ENCODE results near the gene SHLD1.
"Not testable (repeated sequence)": the region's sequence is repeated elsewhere in the genome, so short reads cannot be mapped to it uniquely, and the experiment has no call there.

Gene SHLD1

GRCh38 chr20:5719861-5720403, 30.3 kb upstream of the SHLD1 start:
- H3K36me3 ChIP-seq (ENCODE audit: insufficient read depth, low read length) = no peaks in the 10 kb centered on the region
- H3K27me3 ChIP-seq (ENCODE audit: insufficient read depth, low read length) = no peaks in the 10 kb centered on the region
- no peak overlapping the region for H3K9ac ChIP-seq (ENCODE audit: low read depth, low read length)
- H3K4me1 ChIP-seq (ENCODE audit: insufficient read depth, low read length) = no peaks in the 10 kb centered on the region
- no peak overlapping the region for H3K4me3 ChIP-seq (ENCODE audit: low read length)
- no peak overlapping the region for H3K27ac ChIP-seq (ENCODE audit: low read depth, low read length)
- H3K9me3 ChIP-seq (ENCODE audit: insufficient read depth, low read depth, low read length) = no peaks in the 10 kb centered on the region
- WGBS = 74% methylated on average over 5 of the region's 6 CpGs

GRCh38 chr20:5720696-5721095, 29.5 kb upstream of the SHLD1 start:
- no peaks in the 10 kb centered on the region for H3K27me3 ChIP-seq (ENCODE audit: insufficient read depth, low read length)
- H3K36me3 ChIP-seq (ENCODE audit: insufficient read depth, low read length) = no peaks in the 10 kb centered on the region
- H3K27ac ChIP-seq (ENCODE audit: low read depth, low read length) = no peak overlapping the region
- H3K4me1 ChIP-seq (ENCODE audit: insufficient read depth, low read length) = no peaks in the 10 kb centered on the region
- no peak overlapping the region for H3K4me3 ChIP-seq (ENCODE audit: low read length)
- 96% methylated on average over 5 of the region's 5 CpGs for WGBS
- no peaks in the 10 kb centered on the region for H3K9me3 ChIP-seq (ENCODE audit: insufficient read depth, low read depth, low read length)
- H3K9ac ChIP-seq (ENCODE audit: low read depth, low read length) = no peak overlapping the region

- H3K9ac ChIP-seq (ENCODE audit: low read depth, low read length); H3K27me3 ChIP-seq (ENCODE audit: insufficient read depth, low read length); H3K36me3 ChIP-seq (ENCODE audit: insufficient read depth, low read length); H3K27ac ChIP-seq (ENCODE audit: low read depth, low read length); H3K4me3 ChIP-seq (ENCODE audit: low read length); H3K4me1 ChIP-seq (ENCODE audit: insufficient read depth, low read length); H3K9me3 ChIP-seq (ENCODE audit: insufficient read depth, low read depth, low read length): not testable (repeated sequence)
- WGBS = 92% methylated on average over 6 of the region's 6 CpGs
These were observed 28.8 kb upstream of the SHLD1 start for GRCh38 chr20:5721356-5721755.

GRCh38 chr20:5722927-5723326, 27.3 kb upstream of the SHLD1 start:
- no peak overlapping the region for H3K4me3 ChIP-seq (ENCODE audit: low read length)
- no peaks in the 10 kb centered on the region for H3K4me1 ChIP-seq (ENCODE audit: insufficient read depth, low read length)
- H3K36me3 ChIP-seq (ENCODE audit: insufficient read depth, low read length) = no peaks in the 10 kb centered on the region
- no peaks in the 10 kb centered on the region for H3K27me3 ChIP-seq (ENCODE audit: insufficient read depth, low read length)
- no peaks in the 10 kb centered on the region for H3K9me3 ChIP-seq (ENCODE audit: insufficient read depth, low read depth, low read length)
- H3K9ac ChIP-seq (ENCODE audit: low read depth, low read length) = no peak overlapping the region
- WGBS = 90% methylated on average over 9 of the region's 9 CpGs
- no peak overlapping the region for H3K27ac ChIP-seq (ENCODE audit: low read depth, low read length)

- WGBS = 99% methylated on average over 3 of the region's 3 CpGs
- not testable (repeated sequence) for H3K4me3 ChIP-seq (ENCODE audit: low read length); H3K27ac ChIP-seq (ENCODE audit: low read depth, low read length); H3K27me3 ChIP-seq (ENCODE audit: insufficient read depth, low read length); H3K4me1 ChIP-seq (ENCODE audit: insufficient read depth, low read length); H3K36me3 ChIP-seq (ENCODE audit: insufficient read depth, low read length); H3K9me3 ChIP-seq (ENCODE audit: insufficient read depth, low read depth, low read length); H3K9ac ChIP-seq (ENCODE audit: low read depth, low read length)
These were observed 25.1 kb upstream of the SHLD1 start for GRCh38 chr20:5725183-5725463.

DNA sequence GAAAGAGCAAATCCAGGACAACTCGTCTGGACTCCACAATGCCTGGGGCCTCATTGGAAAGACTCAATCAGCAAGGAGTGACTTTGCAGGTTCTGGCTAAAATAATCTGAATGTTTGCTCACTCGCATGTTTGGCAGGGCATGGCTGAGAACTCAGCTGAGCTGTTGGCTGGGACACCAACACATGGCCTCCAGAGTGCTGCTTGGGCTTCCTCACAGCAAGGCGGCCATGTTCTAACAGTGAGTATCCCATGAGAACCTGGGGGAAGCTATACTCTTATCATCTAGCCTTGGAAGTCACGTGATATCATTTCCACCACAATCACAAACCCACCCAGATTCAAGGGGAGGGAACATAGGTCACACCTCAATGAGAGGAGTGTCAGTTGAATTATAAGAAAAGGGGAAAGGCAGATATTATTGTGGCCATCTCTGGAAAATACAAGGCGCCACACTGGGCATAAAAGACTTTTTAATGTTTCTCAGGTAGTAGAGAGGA, 23.1 kb upstream of the SHLD1 start:
- Histone ChIP-seq H3K4me1 (ENCODE audit: insufficient read depth, low read length) (no peaks in the 10 kb centered on the region), H3K27me3 (ENCODE audit: insufficient read depth, low read length) (no peaks in the 10 kb centered on the region), H3K9me3 (ENCODE audit: insufficient read depth, low read depth, low read length) (no peaks in the 10 kb centered on the region), H3K27ac (ENCODE audit: low read depth, low read length) (no peak overlapping the region), H3K4me3 (ENCODE audit: low read length) (no peak overlapping the region), H3K36me3 (ENCODE audit: insufficient read depth, low read length) (no peaks in the 10 kb centered on the region), H3K9ac (ENCODE audit: low read depth, low read length) (no peak overlapping the region)
- WGBS = 76% methylated on average over 5 of the region's 5 CpGs

DNA sequence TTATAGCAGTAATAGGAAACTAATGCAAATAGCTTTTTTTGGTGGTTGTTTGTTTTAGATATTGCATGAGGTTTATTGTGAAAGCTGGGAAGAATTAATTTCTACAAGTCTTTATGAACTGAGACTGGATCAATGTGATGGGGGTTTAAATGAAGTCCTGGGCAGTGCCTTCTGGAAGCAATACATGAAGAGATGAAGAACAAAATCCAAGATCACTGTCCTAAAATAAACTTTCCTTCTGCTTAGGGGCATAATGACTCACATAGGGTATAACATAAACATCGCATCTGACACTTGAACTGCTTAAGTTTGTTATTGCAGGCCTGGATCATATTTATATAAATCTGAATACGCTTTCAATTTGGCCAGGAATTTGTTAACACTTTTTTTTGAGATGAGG, 20.9 kb upstream of the SHLD1 start:
- Histone ChIP-seq H3K27me3 (ENCODE audit: insufficient read depth, low read length) (no peaks in the 10 kb centered on the region), H3K4me3 (ENCODE audit: low read length) (no peak overlapping the region), H3K9ac (ENCODE audit: low read depth, low read length) (no peak overlapping the region), H3K9me3 (ENCODE audit: insufficient read depth, low read depth, low read length) (no peaks in the 10 kb centered on the region), H3K27ac (ENCODE audit: low read depth, low read length) (no peak overlapping the region), H3K4me1 (ENCODE audit: insufficient read depth, low read length) (no peaks in the 10 kb centered on the region), H3K36me3 (ENCODE audit: insufficient read depth, low read length) (no peaks in the 10 kb centered on the region)
- WGBS = 90% methylated on average over 2 of the region's 2 CpGs

- Histone ChIP-seq H3K4me1 (ENCODE audit: insufficient read depth, low read length) (no peaks in the 10 kb centered on the region), H3K9me3 (ENCODE audit: insufficient read depth, low read depth, low read length) (no peaks in the 10 kb centered on the region), H3K9ac (ENCODE audit: low read depth, low read length) (no peak overlapping the region), H3K27ac (ENCODE audit: low read depth, low read length) (no peak overlapping the region), H3K36me3 (ENCODE audit: insufficient read depth, low read length) (no peaks in the 10 kb centered on the region), H3K27me3 (ENCODE audit: insufficient read depth, low read length) (no peaks in the 10 kb centered on the region), H3K4me3 (ENCODE audit: low read length) (no peak overlapping the region)
- 92% methylated on average over 2 of the region's 2 CpGs for WGBS
These were observed 20.1 kb upstream of the SHLD1 start for GRCh38 chr20:5730131-5730530.

DNA sequence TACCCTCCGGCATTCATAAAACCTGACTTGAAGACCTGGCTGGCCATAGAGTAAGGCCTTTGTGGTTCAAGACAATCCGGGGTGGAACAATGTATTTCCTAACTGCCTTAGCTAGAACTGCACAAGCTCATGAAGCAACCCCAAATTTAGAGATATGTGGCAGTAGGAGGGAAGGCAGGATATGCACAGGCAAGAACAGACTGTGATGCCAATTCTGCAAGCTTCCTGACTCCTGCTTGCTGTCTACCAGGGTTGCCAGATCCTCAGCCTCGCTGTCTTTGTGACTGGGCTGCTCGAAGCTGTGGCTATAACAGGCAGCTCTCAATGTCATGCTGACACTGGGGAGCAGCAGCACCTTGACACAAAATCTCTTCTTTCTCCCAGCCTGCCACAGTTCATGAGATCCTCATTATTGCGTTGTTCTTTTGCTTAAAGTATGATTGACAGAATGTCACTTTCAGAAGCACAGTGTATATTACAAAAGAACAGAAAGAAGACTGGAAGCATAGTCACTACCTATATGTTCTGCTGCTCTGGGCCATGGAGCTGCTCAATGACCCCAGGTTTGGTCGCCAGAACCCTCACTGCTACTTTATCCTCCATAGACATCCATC, 18.3 kb upstream of the SHLD1 start:
- no peaks in the 10 kb centered on the region for H3K9me3 ChIP-seq (ENCODE audit: insufficient read depth, low read depth, low read length)
- H3K27ac ChIP-seq (ENCODE audit: low read depth, low read length) = no peak overlapping the region
- no peak overlapping the region for H3K9ac ChIP-seq (ENCODE audit: low read depth, low read length)
- no peak overlapping the region for H3K4me3 ChIP-seq (ENCODE audit: low read length)
- H3K36me3 ChIP-seq (ENCODE audit: insufficient read depth, low read length) = no peaks in the 10 kb centered on the region
- no peaks in the 10 kb centered on the region for H3K27me3 ChIP-seq (ENCODE audit: insufficient read depth, low read length)
- 90% methylated on average over 6 of the region's 6 CpGs for WGBS
- no peaks in the 10 kb centered on the region for H3K4me1 ChIP-seq (ENCODE audit: insufficient read depth, low read length)

DNA sequence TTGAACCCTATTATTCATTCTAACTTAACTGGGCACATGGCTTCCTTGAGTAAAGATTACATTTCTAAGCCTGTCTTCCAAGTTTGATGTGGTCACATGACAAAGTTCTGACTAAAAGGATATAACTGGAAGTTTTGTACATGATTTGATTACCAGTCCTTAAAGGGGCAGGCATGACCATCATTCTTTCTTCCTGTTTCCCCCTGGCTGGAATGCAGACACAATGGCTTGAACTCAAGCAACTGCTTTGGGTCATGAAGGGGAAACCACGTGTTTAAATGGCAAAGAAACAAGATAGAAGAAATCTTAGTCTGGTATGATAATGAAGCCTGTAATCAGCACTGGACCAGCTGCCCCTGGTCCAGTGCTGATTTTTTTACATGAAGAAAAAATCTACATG, 15.6 kb upstream of the SHLD1 start:
- WGBS = 62% methylated on average over 1 of the region's 1 CpG

GRCh38 chr20:5735845-5736510, 14.2 kb upstream of the SHLD1 start:
- Histone ChIP-seq H3K27ac (ENCODE audit: low read depth, low read length) (no peak overlapping the region), H3K9me3 (ENCODE audit: insufficient read depth, low read depth, low read length) (no peaks in the 10 kb centered on the region), H3K36me3 (ENCODE audit: insufficient read depth, low read length) (no peaks in the 10 kb centered on the region), H3K9ac (ENCODE audit: low read depth, low read length) (no peak overlapping the region), H3K27me3 (ENCODE audit: insufficient read depth, low read length) (no peaks in the 10 kb centered on the region), H3K4me3 (ENCODE audit: low read length) (no peak overlapping the region), H3K4me1 (ENCODE audit: insufficient read depth, low read length) (no peaks in the 10 kb centered on the region)
- 78% methylated on average over 3 of the region's 3 CpGs for WGBS

More for the DNA sequence above, 15.6 kb upstream of the SHLD1 start:
- no peaks in the 10 kb centered on the region for H3K9me3 ChIP-seq (ENCODE audit: insufficient read depth, low read depth, low read length)
- no peak overlapping the region for H3K27ac ChIP-seq (ENCODE audit: low read depth, low read length)
- no peak overlapping the region for H3K9ac ChIP-seq (ENCODE audit: low read depth, low read length)
- H3K36me3 ChIP-seq (ENCODE audit: insufficient read depth, low read length) = no peaks in the 10 kb centered on the region
- H3K4me3 ChIP-seq (ENCODE audit: low read length) = no peak overlapping the region
- no peaks in the 10 kb centered on the region for H3K27me3 ChIP-seq (ENCODE audit: insufficient read depth, low read length)
- no peaks in the 10 kb centered on the region for H3K4me1 ChIP-seq (ENCODE audit: insufficient read depth, low read length)

- no peak overlapping the region for H3K27ac ChIP-seq (ENCODE audit: low read depth, low read length)
- H3K27me3 ChIP-seq (ENCODE audit: insufficient read depth, low read length) = no peaks in the 10 kb centered on the region
- H3K9ac ChIP-seq (ENCODE audit: low read depth, low read length) = no peak overlapping the region
- H3K4me3 ChIP-seq (ENCODE audit: low read length) = no peak overlapping the region
- H3K4me1 ChIP-seq (ENCODE audit: insufficient read depth, low read length) = no peaks in the 10 kb centered on the region
- 87% methylated on average over 3 of the region's 3 CpGs for WGBS
- no peaks in the 10 kb centered on the region for H3K9me3 ChIP-seq (ENCODE audit: insufficient read depth, low read depth, low read length)
- H3K36me3 ChIP-seq (ENCODE audit: insufficient read depth, low read length) = no peaks in the 10 kb centered on the region
These were observed 12.6 kb upstream of the SHLD1 start for GRCh38 chr20:5737619-5737953.

Measured in HUES64 (cell line).